HepG2 (cell line): ENCODE data around the gene POU6F2. TPM values are rescaled to one million over a fixed set of nuclear protein-coding genes. Genes with fewer than 3 reads are reported as not detected.

Experiments used
- FOXJ3 ChIP-seq: sonication (generic); formaldehyde crosslinking; IDR thresholded peaks from 2 replicates; pipeline ENCODE4 v1.4.0; 2020; ENCODE audit warnings: missing genetic modification reagents, mild to moderate bottlenecking, borderline replicate concordance
- FOXK2 ChIP-seq: fragments of 450-650 bp; IDR thresholded peaks from 2 replicates; pipeline ENCODE4 v1.6.1; 2016
- ONECUT2 ChIP-seq: sonication (generic); formaldehyde crosslinking; IDR thresholded peaks from 2 replicates; pipeline ENCODE4 v1.4.0; 2020; ENCODE audit warnings: missing genetic modification reagents
- TMF1 ChIP-seq: sonication (generic); formaldehyde crosslinking; IDR thresholded peaks from 2 replicates; pipeline ENCODE4 v1.8.1; 2022; ENCODE audit warnings: low read depth, missing genetic modification reagents
- TOPORS ChIP-seq: sonication (generic); formaldehyde crosslinking; IDR thresholded peaks from 2 replicates; pipeline ENCODE4 v1.8.0; 2023; ENCODE audit warnings: mild to moderate bottlenecking, missing genetic modification reagents
- ZHX2 ChIP-seq, 2 experiments: sonication (generic) in 1 of 2; formaldehyde crosslinking in 1 of 2; IDR thresholded peaks; 2 replicates each; pipeline versions ENCODE4 v1.6.1 to v1.9.0; 2014 to 2022; ENCODE audit warnings: antibody characterized with exemption in 1 of 2, borderline replicate concordance in 1 of 2, inconsistent platforms in 1 of 2, low read depth in 1 of 2, missing genetic modification reagents in 1 of 2
- ZNF737 ChIP-seq: sonication (generic); formaldehyde crosslinking; IDR thresholded peaks from 2 replicates; pipeline ENCODE4 v1.5.0; 2020; ENCODE audit warnings: missing genetic modification reagents, mild to moderate bottlenecking, borderline replicate concordance
- polyA plus RNA-seq, 8 experiments: library from polyadenylated mRNA; depleted of rRNA in 3 of 8; stranded (reverse) in 7 of 8; unstranded in 1 of 8; fragments of >200 nt; fragmentation: Illumina TruSeq in 4 of 8; extraction: Trizol in 4 of 8; gene quantifications; 2 replicates each; pipeline versions ENCODE4 v1.2.1 to v1.2.3, GENCODE V29; 2011 to 2016; ENCODE audit warnings: low read depth in 4 of 8, missing spikeins in 1 of 8, mixed read lengths in 1 of 8; ENCODE audit not compliant: insufficient read depth in 1 of 8
- total RNA-seq, 5 experiments: library from RNA; depleted of rRNA; stranded (reverse); fragments of >200 nt; fragmentation: Illumina TruSeq; extraction: Trizol; gene quantifications; 2 replicates each; pipeline ENCODE4 v1.2.3, GENCODE V29; 2016; ENCODE audit warnings: low read depth in 1 of 5
- TF ChIP-seq, protein P1 (sequence below): sonication (generic); formaldehyde crosslinking; IDR thresholded peaks from 2 replicates; pipeline ENCODE4 v1.9.0; 2021; ENCODE audit warnings: mild to moderate bottlenecking, missing genetic modification reagents

Gene POU6F2
- total and polyA plus RNA-seq, 2 of the 13 experiments (the other 11 are each of a cell fraction or from before 2014, with no cell fraction given): not detected

GRCh38 chr7:39211581-39211980 is 233.9 kb downstream of the POU6F2 start (continued):
- TF ChIP-seq, protein P1, sequence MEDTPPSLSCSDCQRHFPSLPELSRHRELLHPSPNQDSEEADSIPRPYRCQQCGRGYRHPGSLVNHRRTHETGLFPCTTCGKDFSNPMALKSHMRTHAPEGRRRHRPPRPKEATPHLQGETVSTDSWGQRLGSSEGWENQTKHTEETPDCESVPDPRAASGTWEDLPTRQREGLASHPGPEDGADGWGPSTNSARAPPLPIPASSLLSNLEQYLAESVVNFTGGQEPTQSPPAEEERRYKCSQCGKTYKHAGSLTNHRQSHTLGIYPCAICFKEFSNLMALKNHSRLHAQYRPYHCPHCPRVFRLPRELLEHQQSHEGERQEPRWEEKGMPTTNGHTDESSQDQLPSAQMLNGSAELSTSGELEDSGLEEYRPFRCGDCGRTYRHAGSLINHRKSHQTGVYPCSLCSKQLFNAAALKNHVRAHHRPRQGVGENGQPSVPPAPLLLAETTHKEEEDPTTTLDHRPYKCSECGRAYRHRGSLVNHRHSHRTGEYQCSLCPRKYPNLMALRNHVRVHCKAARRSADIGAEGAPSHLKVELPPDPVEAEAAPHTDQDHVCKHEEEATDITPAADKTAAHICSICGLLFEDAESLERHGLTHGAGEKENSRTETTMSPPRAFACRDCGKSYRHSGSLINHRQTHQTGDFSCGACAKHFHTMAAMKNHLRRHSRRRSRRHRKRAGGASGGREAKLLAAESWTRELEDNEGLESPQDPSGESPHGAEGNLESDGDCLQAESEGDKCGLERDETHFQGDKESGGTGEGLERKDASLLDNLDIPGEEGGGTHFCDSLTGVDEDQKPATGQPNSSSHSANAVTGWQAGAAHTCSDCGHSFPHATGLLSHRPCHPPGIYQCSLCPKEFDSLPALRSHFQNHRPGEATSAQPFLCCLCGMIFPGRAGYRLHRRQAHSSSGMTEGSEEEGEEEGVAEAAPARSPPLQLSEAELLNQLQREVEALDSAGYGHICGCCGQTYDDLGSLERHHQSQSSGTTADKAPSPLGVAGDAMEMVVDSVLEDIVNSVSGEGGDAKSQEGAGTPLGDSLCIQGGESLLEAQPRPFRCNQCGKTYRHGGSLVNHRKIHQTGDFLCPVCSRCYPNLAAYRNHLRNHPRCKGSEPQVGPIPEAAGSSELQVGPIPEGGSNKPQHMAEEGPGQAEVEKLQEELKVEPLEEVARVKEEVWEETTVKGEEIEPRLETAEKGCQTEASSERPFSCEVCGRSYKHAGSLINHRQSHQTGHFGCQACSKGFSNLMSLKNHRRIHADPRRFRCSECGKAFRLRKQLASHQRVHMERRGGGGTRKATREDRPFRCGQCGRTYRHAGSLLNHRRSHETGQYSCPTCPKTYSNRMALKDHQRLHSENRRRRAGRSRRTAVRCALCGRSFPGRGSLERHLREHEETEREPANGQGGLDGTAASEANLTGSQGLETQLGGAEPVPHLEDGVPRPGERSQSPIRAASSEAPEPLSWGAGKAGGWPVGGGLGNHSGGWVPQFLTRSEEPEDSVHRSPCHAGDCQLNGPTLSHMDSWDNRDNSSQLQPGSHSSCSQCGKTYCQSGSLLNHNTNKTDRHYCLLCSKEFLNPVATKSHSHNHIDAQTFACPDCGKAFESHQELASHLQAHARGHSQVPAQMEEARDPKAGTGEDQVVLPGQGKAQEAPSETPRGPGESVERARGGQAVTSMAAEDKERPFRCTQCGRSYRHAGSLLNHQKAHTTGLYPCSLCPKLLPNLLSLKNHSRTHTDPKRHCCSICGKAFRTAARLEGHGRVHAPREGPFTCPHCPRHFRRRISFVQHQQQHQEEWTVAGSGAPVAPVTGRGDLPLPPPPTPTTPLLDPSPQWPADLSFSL (CRISPR knock-in tag): no peak
- TF ChIP-seq TMF1 (CRISPR knock-in tag): no peak
- TF ChIP-seq ONECUT2 (CRISPR knock-in tag): no peak
- no peak for TF ChIP-seq ZHX2 (IDR thresholded peaks at IDR 0.05; ENCODE audit: low read depth)
- TF ChIP-seq ZHX2 (CRISPR knock-in tag; IDR thresholded peaks at IDR 0.05; ENCODE audit: borderline replicate concordance): no peak
- TF ChIP-seq FOXK2: no peak
- TF ChIP-seq FOXJ3 (CRISPR knock-in tag): no peak
- TF ChIP-seq ZNF737 (CRISPR knock-in tag): no peak
- no peak for TF ChIP-seq TOPORS
- TF ChIP-seq, all 625 proteins: peak for 0
